Activated naive CD4-positive, alpha-beta T cell treated with anti-CD3 and anti-CD28 coated beads, Interleukin-2, amount 50 U/mL, for 72 hours (primary cell): Measurements from ENCODE around the gene KHSRP. TPM values are rescaled to one million over a fixed set of nuclear protein-coding genes. Genes with fewer than 3 reads are reported as not detected.

Source experiments
- ATAC-seq, 2 donors: fragments of 150-1000 bp; cut with Tn5 transposase; 2 replicates each; pipeline ENCODE4 v1.10.0; 2021; ENCODE audit warnings: mild to moderate bottlenecking in 2 of 2, moderate library complexity in 2 of 2
- DNase-seq, 2 donors: peaks; one replicate each; pipeline ENCODE4 v3.0.0; 2021 to 2022; ENCODE audit warnings: low spot score in 2 of 2
- H3K27ac Mint-ChIP-seq, 2 donors: one replicate each; pipeline ENCODE4 v1.8.0; 2022; ENCODE audit warnings: mild to moderate bottlenecking in 2 of 2, mixed read lengths in 2 of 2
- H3K36me3 Mint-ChIP-seq, 2 donors: one replicate each; pipeline ENCODE4 v1.8.0; 2022; ENCODE audit warnings: mixed read lengths in 2 of 2
- H3K9me3 Mint-ChIP-seq, 2 donors: one replicate each; pipeline ENCODE4 v1.8.0; 2022; ENCODE audit warnings: mixed read lengths in 2 of 2
- total RNA-seq, 2 donors: library from RNA; stranded (reverse); gene quantifications; one replicate each; pipeline ENCODE4 v1.2.3, GENCODE V29; 2022

The KHSRP gene
- total RNA-seq, 2 donors from 2014 or later = 240 to 353 TPM

GRCh38 chr19:6455924-6456323, 31.3 kb upstream of the KHSRP start:
- Mint-ChIP-seq H3K27ac (no peak overlapping the region), H3K36me3 (peaks cover 23 to 45% of the 10 kb centered on the region in 2 donors), H3K9me3 (peaks cover 8 to 13% of the 10 kb centered on the region in 2 donors)
- no peak for ATAC-seq
- no peak for DNase-seq

GRCh38 chr19:6453951-6454565, 29.4 kb upstream of the KHSRP start:
- ATAC-seq (no peak), DNase-seq (no peak)
- H3K27ac Mint-ChIP-seq = no peak overlapping the region
- peaks cover 23 to 39% of the 10 kb centered on the region in 2 donors for H3K36me3 Mint-ChIP-seq
- H3K9me3 Mint-ChIP-seq = peaks cover 8 to 13% of the 10 kb centered on the region in 2 donors

- peaks cover 23 to 39% of the 10 kb centered on the region in 2 donors for H3K36me3 Mint-ChIP-seq
- no peak for ATAC-seq
Observed at GRCh38 chr19:6452899-6453298, 28.3 kb upstream of the KHSRP start.

GRCh38 chr19:6452223-6452614, 27.6 kb upstream of the KHSRP start:
- Mint-ChIP-seq H3K36me3 (peaks cover 23 to 39% of the 10 kb centered on the region in 2 donors), H3K27ac (no peak overlapping the region), H3K9me3 (peaks cover 8 to 13% of the 10 kb centered on the region in 2 donors)
- no peak for DNase-seq
- ATAC-seq = no peak

More at GRCh38 chr19:6452899-6453298, 28.3 kb upstream of the KHSRP start:
- Mint-ChIP-seq H3K27ac (no peak overlapping the region), H3K9me3 (peaks cover 8 to 13% of the 10 kb centered on the region in 2 donors)
- no peak for DNase-seq

- ATAC-seq = no peak
- H3K9me3 Mint-ChIP-seq = peaks cover 10 to 13% of the 10 kb centered on the region in 2 donors
- DNase-seq = no peak
- peaks cover 25 to 40% of the 10 kb centered on the region in 2 donors for H3K36me3 Mint-ChIP-seq
- no peak overlapping the region for H3K27ac Mint-ChIP-seq
Observed at GRCh38 chr19:6451583-6452222, 27.1 kb upstream of the KHSRP start.

GRCh38 chr19:6450166-6450565, 25.6 kb upstream of the KHSRP start:
- Mint-ChIP-seq H3K9me3 (peaks cover 10 to 12% of the 10 kb centered on the region in 2 donors), H3K36me3 (peaks cover 20 to 34% of the 10 kb centered on the region in 2 donors), H3K27ac (no peak overlapping the region)
- no peak for DNase-seq
- no peak for ATAC-seq

GRCh38 chr19:6448045-6448444, 23.4 kb upstream of the KHSRP start:
- DNase-seq (no peak), ATAC-seq (no peak)
- Mint-ChIP-seq H3K36me3 (peaks cover 6 to 14% of the 10 kb centered on the region in 2 donors), H3K27ac (no peak overlapping the region), H3K9me3 (peaks cover 0 to 11% of the 10 kb centered on the region in 2 donors)

- ATAC-seq (no peak), DNase-seq (no peak)
- Mint-ChIP-seq H3K27ac (no peak overlapping the region), H3K9me3 (peaks cover 0 to 7% of the 10 kb centered on the region in 2 donors), H3K36me3 (peaks cover 6 to 8% of the 10 kb centered on the region in 2 donors)
Observed at GRCh38 chr19:6446452-6446851, 21.8 kb upstream of the KHSRP start.

- H3K27ac Mint-ChIP-seq = no peak overlapping the region
- DNase-seq (no peak), ATAC-seq (no peak)
- H3K36me3 Mint-ChIP-seq = peaks cover 6 to 8% of the 10 kb centered on the region in 2 donors
- H3K9me3 Mint-ChIP-seq = peaks cover 0 to 7% of the 10 kb centered on the region in 2 donors
Observed at GRCh38 chr19:6443986-6444385, 19.4 kb upstream of the KHSRP start.

GRCh38 chr19:6442087-6442688, 17.6 kb upstream of the KHSRP start:
- H3K27ac Mint-ChIP-seq = no peak overlapping the region
- H3K9me3 Mint-ChIP-seq = peaks cover 0 to 7% of the 10 kb centered on the region in 2 donors
- no peak for ATAC-seq
- peaks cover 6 to 8% of the 10 kb centered on the region in 2 donors for H3K36me3 Mint-ChIP-seq
- no peak for DNase-seq

- Mint-ChIP-seq H3K36me3 (no peaks in the 10 kb centered on the region), H3K9me3 (no peaks in the 10 kb centered on the region), H3K27ac (no peak overlapping the region)
- ATAC-seq (no peak), DNase-seq (no peak)
Observed at GRCh38 chr19:6440905-6441304, 16.3 kb upstream of the KHSRP start.

GRCh38 chr19:6439743-6440142, 15.1 kb upstream of the KHSRP start:
- DNase-seq (no peak), ATAC-seq (no peak)
- Mint-ChIP-seq H3K36me3 (no peaks in the 10 kb centered on the region), H3K9me3 (no peaks in the 10 kb centered on the region), H3K27ac (no peak overlapping the region)

- DNase-seq (no peak), ATAC-seq (no peak)
- Mint-ChIP-seq H3K36me3 (no peaks in the 10 kb centered on the region), H3K9me3 (no peaks in the 10 kb centered on the region), H3K27ac (no peak within 1 kb of the TSS)
Observed at GRCh38 chr19:6433663-6434062, 9.1 kb upstream of the KHSRP start, which contains the start of gene SLC25A41. Gene SLC25A41 (minus strand): TSS chr19:6433763. CDS start chr19:6433693, 70 bp downstream.

GRCh38 chr19:6433165-6433564, 8.6 kb upstream of the KHSRP start:
- Mint-ChIP-seq H3K27ac (no peak overlapping the region), H3K36me3 (no peaks in the 10 kb centered on the region), H3K9me3 (no peaks in the 10 kb centered on the region)
- DNase-seq (no peak), ATAC-seq (no peak)

GRCh38 chr19:6431891-6432290, 7.3 kb upstream of the KHSRP start:
- ATAC-seq (no peak), DNase-seq (no peak)
- Mint-ChIP-seq H3K36me3 (no peaks in the 10 kb centered on the region), H3K9me3 (no peaks in the 10 kb centered on the region), H3K27ac (no peak overlapping the region)

- ATAC-seq (no peak), DNase-seq (no peak)
- Mint-ChIP-seq H3K36me3 (no peaks in the 10 kb centered on the region), H3K9me3 (no peaks in the 10 kb centered on the region), H3K27ac (no peak overlapping the region)
Observed at GRCh38 chr19:6429419-6430221, 5.0 kb upstream of the KHSRP start.
